ENCODE measurements around the gene RNF38. TPM values are rescaled to one million over a fixed set of nuclear protein-coding genes. Genes with fewer than 3 reads are reported as not detected.
"Not testable (repeated sequence)": the region's sequence is repeated elsewhere in the genome, so short reads cannot be mapped to it uniquely, and the experiment has no call there.

Gene RNF38
- polyA plus RNA-seq, 1 of the 3 experiments (the other 2 are of a cell fraction): 9.5 TPM

DNA sequence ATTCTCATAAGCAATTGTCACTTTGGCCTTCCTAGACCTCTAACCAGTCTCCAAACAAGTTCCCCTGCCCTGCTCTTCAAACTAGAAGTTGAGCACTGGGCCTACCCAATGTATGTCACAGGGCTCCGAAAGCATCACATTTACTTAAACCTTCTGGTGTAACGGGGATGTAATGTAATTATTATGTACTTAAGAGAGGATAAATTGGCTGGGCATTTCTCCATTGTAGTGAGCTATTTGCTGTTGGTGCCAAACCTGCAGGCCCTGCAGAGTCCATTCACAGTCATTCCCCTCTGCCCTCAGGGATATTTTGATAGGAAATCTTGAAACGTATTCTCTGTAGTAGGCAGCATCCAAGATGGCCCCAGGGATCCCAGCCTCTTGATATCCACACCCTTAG, 77.6 kb downstream of the RNF38 start:
- H3K9me2 ChIP-seq: no peaks in the 10 kb centered on the region
- H3F3A ChIP-seq (replicated peaks; ENCODE audit: insufficient read depth): peaks cover 1% of the 10 kb centered on the region
- H4K20me1 ChIP-seq (ENCODE audit: insufficient read depth): no peaks in the 10 kb centered on the region
- CTCF ChIA-PET: no interaction called here
- H3K4me2 ChIP-seq: no peak overlapping the region
- DNase-seq: peak; percentile 35
- TF ChIP-seq CHD2 (IDR thresholded peaks at IDR 0.05; ENCODE audit: low read length, partially characterized antibody) (no peak), FOXM1 (IDR thresholded peaks at IDR 0.05; ENCODE audit: low read depth) (no peak), SIN3A (IDR thresholded peaks at IDR 0.05; ENCODE audit: borderline replicate concordance, low read depth, low read length) (no peak), SMC3 (IDR thresholded peaks at IDR 0.05; ENCODE audit: low read depth, low read length) (no peak), NFIC (IDR thresholded peaks at IDR 0.05; ENCODE audit: borderline replicate concordance) (no peak), RXRA (IDR thresholded peaks at IDR 0.05; ENCODE audit: borderline replicate concordance, low read depth) (no peak), GATA2 (CRISPR knock-in tag; IDR thresholded peaks at IDR 0.05) (no peak), TCF12 (IDR thresholded peaks at IDR 0.05) (no peak), NRF1 (IDR thresholded peaks at IDR 0.05; ENCODE audit: low read depth, low read length) (no peak), FOXJ3 (CRISPR knock-in tag; IDR thresholded peaks at IDR 0.05) (no peak), RFX5 (IDR thresholded peaks at IDR 0.05; ENCODE audit: low read length) (no peak), POLR2AphosphoS5 (IDR thresholded peaks at IDR 0.05; ENCODE audit: low read depth, low read length) (no peak), RCOR1 (IDR thresholded peaks at IDR 0.05; ENCODE audit: low read length) (no peak), MXI1 (IDR thresholded peaks at IDR 0.05; ENCODE audit: low read depth, low read length) (no peak)
- TF ChIP-seq, protein P1, sequence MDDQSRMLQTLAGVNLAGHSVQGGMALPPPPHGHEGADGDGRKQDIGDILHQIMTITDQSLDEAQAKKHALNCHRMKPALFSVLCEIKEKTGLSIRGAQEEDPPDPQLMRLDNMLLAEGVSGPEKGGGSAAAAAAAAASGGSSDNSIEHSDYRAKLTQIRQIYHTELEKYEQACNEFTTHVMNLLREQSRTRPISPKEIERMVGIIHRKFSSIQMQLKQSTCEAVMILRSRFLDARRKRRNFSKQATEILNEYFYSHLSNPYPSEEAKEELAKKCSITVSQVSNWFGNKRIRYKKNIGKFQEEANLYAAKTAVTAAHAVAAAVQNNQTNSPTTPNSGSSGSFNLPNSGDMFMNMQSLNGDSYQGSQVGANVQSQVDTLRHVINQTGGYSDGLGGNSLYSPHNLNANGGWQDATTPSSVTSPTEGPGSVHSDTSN (IDR thresholded peaks at IDR 0.05): no peak
- TF ChIP-seq, protein P2, sequence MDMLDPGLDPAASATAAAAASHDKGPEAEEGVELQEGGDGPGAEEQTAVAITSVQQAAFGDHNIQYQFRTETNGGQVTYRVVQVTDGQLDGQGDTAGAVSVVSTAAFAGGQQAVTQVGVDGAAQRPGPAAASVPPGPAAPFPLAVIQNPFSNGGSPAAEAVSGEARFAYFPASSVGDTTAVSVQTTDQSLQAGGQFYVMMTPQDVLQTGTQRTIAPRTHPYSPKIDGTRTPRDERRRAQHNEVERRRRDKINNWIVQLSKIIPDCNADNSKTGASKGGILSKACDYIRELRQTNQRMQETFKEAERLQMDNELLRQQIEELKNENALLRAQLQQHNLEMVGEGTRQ (IDR thresholded peaks at IDR 0.05; ENCODE audit: borderline replicate concordance, low read depth, low read length): no peak
- H3K4me3 ChIP-seq (ENCODE audit: low read depth in 2 of 2, low read length in 1 of 2): no peak overlapping the region
- POLR2A ChIA-PET: no interaction called here
- H3K27me3 ChIP-seq (ENCODE audit: insufficient read depth): no peaks in the 10 kb centered on the region
- no peaks in the 10 kb centered on the region for H3K36me3 ChIP-seq (replicated peaks in 1 of 2; ENCODE audit: control insufficient read depth in 1 of 2, insufficient read depth in 2 of 2, low read length in 1 of 2)
- H3K27ac ChIP-seq (ENCODE audit: low read depth in 2 of 2, low read length in 1 of 2): no peak overlapping the region
- H3K4me1 ChIP-seq (ENCODE audit: control insufficient read depth in 1 of 2, insufficient read depth in 2 of 2, low read depth in 1 of 2, low read length in 1 of 2): peaks cover 0 to 3% of the 10 kb centered on the region in 2 experiments; a peak in 1 of 4 replicates
- H3K9me3 ChIP-seq: no peaks in the 10 kb centered on the region
- H2AFZ ChIP-seq (ENCODE audit: low read depth): no peak overlapping the region
- no peaks in the 10 kb centered on the region for H3K79me2 ChIP-seq (ENCODE audit: insufficient read depth)
- no peak overlapping the region for H3K9ac ChIP-seq
- WGBS (ENCODE audit: low lambda C conversion rate): 34% methylated on average over 3 of the region's 3 CpGs

DNA sequence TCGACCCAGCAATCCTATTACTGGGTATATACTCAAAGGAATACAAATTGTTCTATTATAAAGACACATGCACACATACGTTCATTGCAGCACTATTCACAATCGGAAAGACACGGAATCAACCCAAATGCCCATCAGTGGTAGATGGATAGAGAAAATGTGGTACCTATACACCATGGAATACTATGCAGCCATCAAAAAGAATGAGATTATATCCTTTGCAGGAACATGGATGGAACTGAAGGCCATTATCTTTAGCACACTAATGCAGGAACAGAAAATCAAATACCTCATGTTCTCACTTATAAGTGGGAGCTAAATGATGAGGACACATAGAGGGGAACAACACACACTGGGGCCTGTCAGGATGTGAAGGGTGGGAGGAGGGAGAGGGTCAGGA, 78.2 kb downstream of the RNF38 start:
- WGBS (ENCODE audit: low lambda C conversion rate): 67% methylated on average over 4 of the region's 4 CpGs
- H3K36me3 ChIP-seq (replicated peaks in 1 of 2; ENCODE audit: control insufficient read depth in 1 of 2, insufficient read depth in 2 of 2, low read length in 1 of 2); DNase-seq; H3K9me3 ChIP-seq; H3F3A ChIP-seq (replicated peaks; ENCODE audit: insufficient read depth); H3K27ac ChIP-seq (ENCODE audit: low read depth in 2 of 2, low read length in 1 of 2); H4K20me1 ChIP-seq (ENCODE audit: insufficient read depth); H3K4me2 ChIP-seq; H3K27me3 ChIP-seq (ENCODE audit: insufficient read depth); H3K79me2 ChIP-seq (ENCODE audit: insufficient read depth); H3K4me3 ChIP-seq (ENCODE audit: low read depth in 2 of 2, low read length in 1 of 2); H3K9ac ChIP-seq; POLR2A ChIA-PET; H2AFZ ChIP-seq (ENCODE audit: low read depth); H3K4me1 ChIP-seq (ENCODE audit: control insufficient read depth in 1 of 2, insufficient read depth in 2 of 2, low read depth in 1 of 2, low read length in 1 of 2); H3K9me2 ChIP-seq: not testable (repeated sequence)
- CTCF ChIA-PET: interaction anchor here (0.6 to 8.3 kb wide), 2 partner anchors 7 to 440 kb away, joined by 3 to 68 read pairs; no protein-coding TSS in a partner anchor
